Skeletal muscle tissue (tissue), 4 donors: Measurements from ENCODE around the gene PRKN. TPM values are rescaled to one million over a fixed set of nuclear protein-coding genes. Genes with fewer than 3 reads are reported as not detected.
"Not testable (repeated sequence)": the region's sequence is repeated elsewhere in the genome, so short reads cannot be mapped to it uniquely, and the experiment has no call there.

Experiments
- H3K27ac ChIP-seq: one replicate; pipeline ENCODE4 v1.7.0; 2013; ENCODE audit warnings: mild to moderate bottlenecking, low read depth, low read length, inconsistent platforms
- H3K27me3 ChIP-seq, 3 donors: one replicate each; pipeline ENCODE4 v1.7.0; 2013; ENCODE audit warnings: low read length in 3 of 3; ENCODE audit not compliant: control insufficient read depth in 3 of 3, insufficient read depth in 3 of 3
- H3K36me3 ChIP-seq, 3 donors: one replicate each; pipeline ENCODE4 v1.7.0; 2013; ENCODE audit warnings: low read length in 3 of 3; ENCODE audit not compliant: control insufficient read depth in 3 of 3, insufficient read depth in 3 of 3
- H3K4me1 ChIP-seq, 3 donors: one replicate each; pipeline ENCODE4 v1.7.0; 2013; ENCODE audit warnings: low read length in 3 of 3, mild to moderate bottlenecking in 3 of 3; ENCODE audit not compliant: control insufficient read depth in 3 of 3, insufficient read depth in 3 of 3
- H3K4me3 ChIP-seq, 3 donors: one replicate each; pipeline ENCODE4 v1.7.0; 2013; ENCODE audit warnings: low read length in 3 of 3
- H3K9ac ChIP-seq, 3 donors: one replicate each; pipeline ENCODE4 v1.7.0; 2013; ENCODE audit warnings: low read length in 3 of 3, mild to moderate bottlenecking in 3 of 3, moderate library complexity in 2 of 3, low read depth in 1 of 3
- H3K9me3 ChIP-seq, 3 donors: one replicate each; pipeline ENCODE4 v1.7.0; 2013; ENCODE audit warnings: low read length in 3 of 3; ENCODE audit not compliant: control insufficient read depth in 3 of 3
- total RNA-seq: library from RNA; depleted of rRNA; stranded (reverse); fragments of >200 nt; gene quantifications from one replicate; pipeline ENCODE4 v1.2.3, GENCODE V29; 2014
- donor health status: Osteomylitis.

Gene PRKN
- total RNA-seq, 1 donor from 2014 or later, result 16.7 TPM

- not testable (repeated sequence) for H3K9ac ChIP-seq, H3K27ac ChIP-seq, H3K4me1 ChIP-seq, H3K9me3 ChIP-seq, H3K36me3 ChIP-seq, H3K27me3 ChIP-seq, H3K4me3 ChIP-seq
Observed at GRCh38 chr6:161822204-161822603, 905.4 kb downstream of the PRKN start.

GRCh38 chr6:161817881-161818280 is 909.7 kb downstream of the PRKN start:
- Histone ChIP-seq H3K9ac (no peak overlapping the region), H3K9me3 (peaks cover 0 to 3% (median 2%) of the 10 kb centered on the region in 3 donors)

GRCh38 chr6:161815965-161816364 is 911.6 kb downstream of the PRKN start:
- no peaks in the 10 kb centered on the region for H3K27me3 ChIP-seq
- no peak overlapping the region for H3K4me3 ChIP-seq
- peaks cover 0 to 6% (median 3%) of the 10 kb centered on the region in 3 donors for H3K9me3 ChIP-seq
- no peak overlapping the region for H3K9ac ChIP-seq
- H3K27ac ChIP-seq, result no peak overlapping the region
- H3K36me3 ChIP-seq, result no peaks in the 10 kb centered on the region
- H3K4me1 ChIP-seq, result no peaks in the 10 kb centered on the region

More at GRCh38 chr6:161817881-161818280, 909.7 kb downstream of the PRKN start:
- no peaks in the 10 kb centered on the region for H3K36me3 ChIP-seq
- H3K4me1 ChIP-seq, result no peaks in the 10 kb centered on the region
- H3K4me3 ChIP-seq, result no peak overlapping the region
- no peak overlapping the region for H3K27ac ChIP-seq
- H3K27me3 ChIP-seq, result no peaks in the 10 kb centered on the region

GRCh38 chr6:161813156-161813555 is 914.4 kb downstream of the PRKN start:
- no peak overlapping the region for H3K27ac ChIP-seq
- no peak overlapping the region for H3K9ac ChIP-seq
- H3K27me3 ChIP-seq, result no peaks in the 10 kb centered on the region
- H3K4me1 ChIP-seq, result no peaks in the 10 kb centered on the region
- H3K4me3 ChIP-seq, result no peak overlapping the region
- peaks cover 0 to 6% (median 3%) of the 10 kb centered on the region in 3 donors for H3K9me3 ChIP-seq
- H3K36me3 ChIP-seq, result no peaks in the 10 kb centered on the region

GRCh38 chr6:161809971-161810370 is 917.6 kb downstream of the PRKN start:
- Histone ChIP-seq H3K4me1 (no peaks in the 10 kb centered on the region), H3K9ac (no peak overlapping the region), H3K9me3 (peaks cover 0 to 6% (median 3%) of the 10 kb centered on the region in 3 donors), H3K36me3 (no peaks in the 10 kb centered on the region), H3K27me3 (no peaks in the 10 kb centered on the region), H3K4me3 (no peak overlapping the region), H3K27ac (no peak overlapping the region)

- Histone ChIP-seq H3K36me3 (no peaks in the 10 kb centered on the region), H3K4me1 (no peaks in the 10 kb centered on the region), H3K27ac (no peak overlapping the region), H3K4me3 (no peak overlapping the region), H3K9me3 (no peaks in the 10 kb centered on the region), H3K27me3 (no peaks in the 10 kb centered on the region), H3K9ac (no peak overlapping the region)
Observed at GRCh38 chr6:161804838-161805237, 922.7 kb downstream of the PRKN start.

- H3K27ac ChIP-seq, result no peak overlapping the region
- H3K4me1 ChIP-seq, result no peaks in the 10 kb centered on the region
- no peaks in the 10 kb centered on the region for H3K9me3 ChIP-seq
- no peaks in the 10 kb centered on the region for H3K27me3 ChIP-seq
- no peak overlapping the region for H3K4me3 ChIP-seq
- no peak overlapping the region for H3K9ac ChIP-seq
- H3K36me3 ChIP-seq, result no peaks in the 10 kb centered on the region
Observed at GRCh38 chr6:161803131-161803530, 924.4 kb downstream of the PRKN start.

GRCh38 chr6:161802231-161802630 is 925.3 kb downstream of the PRKN start:
- H3K36me3 ChIP-seq, result no peaks in the 10 kb centered on the region
- no peak overlapping the region for H3K4me3 ChIP-seq
- H3K27ac ChIP-seq, result no peak overlapping the region
- no peaks in the 10 kb centered on the region for H3K4me1 ChIP-seq
- H3K9ac ChIP-seq, result no peak overlapping the region
- no peaks in the 10 kb centered on the region for H3K27me3 ChIP-seq
- no peaks in the 10 kb centered on the region for H3K9me3 ChIP-seq

GRCh38 chr6:161798844-161799394 is 928.6 kb downstream of the PRKN start:
- Histone ChIP-seq H3K4me3 (no peak overlapping the region), H3K27ac (no peak overlapping the region), H3K9ac (no peak overlapping the region), H3K36me3 (no peaks in the 10 kb centered on the region), H3K27me3 (no peaks in the 10 kb centered on the region), H3K4me1 (no peaks in the 10 kb centered on the region), H3K9me3 (no peaks in the 10 kb centered on the region)

GRCh38 chr6:161796681-161797080 is 930.9 kb downstream of the PRKN start:
- Histone ChIP-seq H3K9ac (no peak overlapping the region), H3K4me3 (no peak overlapping the region), H3K9me3 (peaks cover 0 to 4% (median 0%) of the 10 kb centered on the region in 3 donors), H3K27ac (no peak overlapping the region), H3K4me1 (no peaks in the 10 kb centered on the region), H3K27me3 (no peaks in the 10 kb centered on the region), H3K36me3 (peaks cover 0 to 4% (median 0%) of the 10 kb centered on the region in 3 donors)
